Astrocyte (in vitro differentiated cells and primary cell): ENCODE measurements around the gene DUSP1. TPM values are rescaled to one million over a fixed set of nuclear protein-coding genes. Genes with fewer than 3 reads are reported as not detected.

ENCODE experiments used
- DNase-seq: peaks from one replicate; pipeline ENCODE4 v3.0.0-alpha.2; 2010; ENCODE audit warnings: low read depth
- FAIRE-seq: peaks from 2 replicates; lab custom pipeline; 2011; peaks lifted over from hg19 to GRCh38; lab: Jason Lieb, UNC
- H2AFZ ChIP-seq: 2 replicates; pipeline ENCODE4 v1.6.0; 2012; ENCODE audit warnings: low read depth, low read length, inconsistent platforms
- H3K27ac ChIP-seq: 2 replicates; pipeline ENCODE4 v1.5.1; 2011; ENCODE audit warnings: low read depth, low read length, inconsistent platforms
- H3K27me3 ChIP-seq: 2 replicates; pipeline ENCODE4 v1.6.0; 2011; ENCODE audit warnings: low read length, inconsistent platforms; ENCODE audit not compliant: insufficient read depth
- H3K36me3 ChIP-seq: 2 replicates; pipeline ENCODE4 v1.5.1; 2011; ENCODE audit warnings: low read length, inconsistent platforms; ENCODE audit not compliant: insufficient read depth
- H3K4me1 ChIP-seq: 2 replicates; pipeline ENCODE4 v1.5.1; 2011; ENCODE audit warnings: low read length, inconsistent platforms; ENCODE audit not compliant: insufficient read depth
- H3K4me2 ChIP-seq: 2 replicates; pipeline ENCODE4 v1.6.0; 2012; ENCODE audit warnings: low read length, inconsistent platforms
- H3K4me3 ChIP-seq: 2 replicates; pipeline ENCODE4 v1.5.1; 2011; ENCODE audit warnings: low read depth, mild to moderate bottlenecking, low read length, inconsistent platforms; ENCODE audit not compliant: insufficient read depth
- H3K79me2 ChIP-seq: 2 replicates; pipeline ENCODE4 v1.6.0; 2012; ENCODE audit warnings: mild to moderate bottlenecking, low read length, inconsistent platforms; ENCODE audit not compliant: insufficient read depth
- H3K9ac ChIP-seq: 2 replicates; pipeline ENCODE4 v1.6.0; 2012; ENCODE audit warnings: mild to moderate bottlenecking, low read length, inconsistent platforms
- H3K9me3 ChIP-seq: 2 replicates; pipeline ENCODE4 v1.5.1; 2012; ENCODE audit warnings: low read depth, mild to moderate bottlenecking, low read length, inconsistent platforms; ENCODE audit not compliant: insufficient read depth
- H4K20me1 ChIP-seq: 2 replicates; pipeline ENCODE4 v1.6.0; 2012; ENCODE audit warnings: low read length, inconsistent platforms; ENCODE audit not compliant: insufficient read depth
- H3K27ac Mint-ChIP-seq: one replicate; pipeline ENCODE4 v1.8.0; 2021; ENCODE audit warnings: mild to moderate bottlenecking, mixed read lengths; ENCODE audit not compliant: unreplicated experiment
- H3K27me3 Mint-ChIP-seq: one replicate; pipeline ENCODE4 v1.8.0; 2021; ENCODE audit warnings: low read depth, mixed read lengths; ENCODE audit not compliant: unreplicated experiment
- H3K36me3 Mint-ChIP-seq: one replicate; pipeline ENCODE4 v1.8.0; 2021; ENCODE audit warnings: low read depth, mixed read lengths; ENCODE audit not compliant: unreplicated experiment
- H3K4me1 Mint-ChIP-seq: one replicate; pipeline ENCODE4 v1.8.0; 2021; ENCODE audit warnings: low read depth, mixed read lengths; ENCODE audit not compliant: unreplicated experiment
- H3K4me3 Mint-ChIP-seq: one replicate; pipeline ENCODE4 v1.8.0; 2021; ENCODE audit warnings: mild to moderate bottlenecking, moderate library complexity, mixed read lengths; ENCODE audit not compliant: unreplicated experiment
- H3K9me3 Mint-ChIP-seq: one replicate; pipeline ENCODE4 v1.8.0; 2021; ENCODE audit warnings: mild to moderate bottlenecking, mixed read lengths; ENCODE audit not compliant: unreplicated experiment
- EZH2 ChIP-seq: IDR thresholded peaks from 2 replicates; pipeline ENCODE4 v1.6.1; 2012; ENCODE audit warnings: mild to moderate bottlenecking, low read length, inconsistent platforms; ENCODE audit not compliant: insufficient read depth
- total RNA-seq: library from RNA; stranded (reverse); gene quantifications from 2 replicates; pipeline ENCODE4 v1.2.1, GENCODE V29; 2021
- TF ChIP-seq, protein P1 (sequence below): IDR thresholded peaks from 2 replicates; pipeline ENCODE4 v1.5.1; 2011; ENCODE audit warnings: low read depth, mild to moderate bottlenecking, inconsistent platforms, low read length, moderate library complexity; ENCODE audit not compliant: insufficient read depth

The DUSP1 gene
- total RNA-seq, 1 donor from 2014 or later, result 90.1 TPM

DNA sequence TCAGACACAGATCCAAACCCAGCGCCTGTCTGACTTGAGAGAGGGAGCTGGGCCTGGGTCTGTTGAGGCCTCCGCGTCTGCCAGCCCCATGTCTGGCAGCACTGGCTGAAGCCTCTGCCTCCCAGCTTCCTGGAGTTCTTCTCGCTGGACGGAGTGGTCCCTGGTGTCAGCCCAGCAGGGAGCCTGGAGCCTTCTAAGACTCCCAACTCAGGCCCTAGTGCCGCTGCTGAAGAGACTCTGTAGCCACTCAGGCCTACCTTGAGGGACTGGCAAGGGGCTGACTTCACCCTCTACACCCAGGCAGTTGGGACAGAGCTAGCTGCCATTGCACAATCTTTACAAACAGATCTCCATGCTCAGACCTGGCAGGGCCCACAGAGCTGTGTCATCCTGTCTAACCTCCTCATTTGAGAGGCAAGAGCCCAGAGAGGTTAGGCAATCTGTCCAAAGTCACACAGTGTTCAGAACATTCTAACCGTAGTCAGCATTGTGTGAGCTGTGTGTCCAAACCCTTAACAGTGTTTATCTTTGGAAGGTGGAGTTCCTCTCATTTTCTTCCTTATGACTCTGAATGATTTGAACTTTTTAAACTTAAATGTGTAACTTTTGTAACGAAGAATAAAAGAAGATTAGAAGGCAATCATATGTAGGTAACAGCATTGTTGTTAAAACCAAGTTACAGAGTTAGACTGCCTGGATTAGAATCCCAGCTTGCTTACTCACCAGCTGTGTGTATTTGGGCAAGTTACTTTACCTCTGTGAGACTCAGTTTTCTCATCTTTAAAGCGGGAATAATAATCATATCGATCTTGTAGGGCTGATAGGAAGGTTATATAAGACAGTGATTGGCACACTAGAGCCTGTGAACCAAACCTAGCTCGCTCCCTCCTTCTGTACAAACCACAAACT, 4.6 kb upstream of the DUSP1 start:
- Mint-ChIP-seq H3K4me1 (peaks cover 39% of the 10 kb centered on the region), H3K36me3 (no peaks in the 10 kb centered on the region), H3K27ac (peak overlapping the region; percentile 99), H3K4me3 (no peak overlapping the region), H3K27me3 (no peaks in the 10 kb centered on the region), H3K9me3 (no peaks in the 10 kb centered on the region)
- Histone ChIP-seq H3K79me2 (peaks cover 4% of the 10 kb centered on the region), H3K9ac (no peak overlapping the region), H2AFZ (no peak overlapping the region), H3K36me3 (no peaks in the 10 kb centered on the region), H3K9me3 (no peaks in the 10 kb centered on the region), H3K4me3 (no peak overlapping the region), H3K4me1 (peaks cover 47% of the 10 kb centered on the region), H3K27me3 (no peaks in the 10 kb centered on the region), H3K4me2 (no peak overlapping the region), H3K27ac (no peak overlapping the region), H4K20me1 (peaks cover 2% of the 10 kb centered on the region)
- FAIRE-seq (no peak), DNase-seq (peak; percentile 58)
- TF ChIP-seq EZH2, result no peak

DNA sequence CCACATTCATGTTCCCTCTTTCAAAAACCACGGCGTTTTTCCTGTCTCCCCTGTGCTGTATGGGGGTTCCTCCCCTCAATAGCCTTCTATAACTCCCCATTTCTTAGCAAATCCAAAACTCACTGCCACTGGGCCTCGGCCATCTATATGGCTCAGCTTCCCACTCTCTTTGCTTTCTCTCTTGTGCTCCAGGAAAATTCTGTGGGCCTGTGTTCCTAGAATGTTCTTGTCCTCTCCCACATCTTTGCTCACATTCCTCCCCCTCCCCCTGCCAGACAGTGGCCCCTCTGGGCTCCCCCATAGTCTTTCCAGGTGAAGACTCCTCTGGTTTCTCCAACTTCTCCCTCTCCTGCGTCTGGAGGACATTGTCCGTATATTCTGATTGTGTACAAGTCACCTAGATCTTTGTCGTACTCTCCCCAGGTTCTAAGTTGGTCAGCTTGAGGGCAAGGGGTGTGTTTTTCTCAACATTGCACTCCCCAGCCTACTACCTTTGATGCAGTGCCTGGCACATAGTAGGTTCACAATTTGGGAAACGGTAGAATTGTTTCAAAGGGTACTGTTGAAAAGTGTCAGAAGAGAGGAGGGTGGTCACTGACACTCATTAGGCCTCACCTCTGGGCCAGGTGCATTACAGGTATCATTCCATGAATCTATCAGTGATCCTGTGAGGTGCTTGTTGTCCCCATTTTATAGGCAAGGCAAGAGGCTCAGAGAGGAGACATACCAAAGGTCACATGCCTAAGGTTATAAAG, 3.7 kb upstream of the DUSP1 start:
- Mint-ChIP-seq H3K4me1 (peaks cover 39% of the 10 kb centered on the region), H3K9me3 (no peaks in the 10 kb centered on the region)

More for the DNA sequence above, 3.7 kb upstream of the DUSP1 start:
- DNase-seq, result no peak
- no peak overlapping the region for H3K4me3 ChIP-seq
- H3K27ac Mint-ChIP-seq, result peak overlapping the region; percentile 99
- H3K27me3 Mint-ChIP-seq, result no peaks in the 10 kb centered on the region
- H3K79me2 ChIP-seq, result peaks cover 12% of the 10 kb centered on the region
- no peaks in the 10 kb centered on the region for H3K9me3 ChIP-seq
- no peak overlapping the region for H3K9ac ChIP-seq
- H3K36me3 ChIP-seq, result peaks cover 2% of the 10 kb centered on the region
- no peak overlapping the region for H3K4me3 Mint-ChIP-seq
- no peak overlapping the region for H3K4me2 ChIP-seq
- H3K4me1 ChIP-seq, result peaks cover 47% of the 10 kb centered on the region
- TF ChIP-seq, protein P1, sequence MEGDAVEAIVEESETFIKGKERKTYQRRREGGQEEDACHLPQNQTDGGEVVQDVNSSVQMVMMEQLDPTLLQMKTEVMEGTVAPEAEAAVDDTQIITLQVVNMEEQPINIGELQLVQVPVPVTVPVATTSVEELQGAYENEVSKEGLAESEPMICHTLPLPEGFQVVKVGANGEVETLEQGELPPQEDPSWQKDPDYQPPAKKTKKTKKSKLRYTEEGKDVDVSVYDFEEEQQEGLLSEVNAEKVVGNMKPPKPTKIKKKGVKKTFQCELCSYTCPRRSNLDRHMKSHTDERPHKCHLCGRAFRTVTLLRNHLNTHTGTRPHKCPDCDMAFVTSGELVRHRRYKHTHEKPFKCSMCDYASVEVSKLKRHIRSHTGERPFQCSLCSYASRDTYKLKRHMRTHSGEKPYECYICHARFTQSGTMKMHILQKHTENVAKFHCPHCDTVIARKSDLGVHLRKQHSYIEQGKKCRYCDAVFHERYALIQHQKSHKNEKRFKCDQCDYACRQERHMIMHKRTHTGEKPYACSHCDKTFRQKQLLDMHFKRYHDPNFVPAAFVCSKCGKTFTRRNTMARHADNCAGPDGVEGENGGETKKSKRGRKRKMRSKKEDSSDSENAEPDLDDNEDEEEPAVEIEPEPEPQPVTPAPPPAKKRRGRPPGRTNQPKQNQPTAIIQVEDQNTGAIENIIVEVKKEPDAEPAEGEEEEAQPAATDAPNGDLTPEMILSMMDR, result no peak
- no peak for TF ChIP-seq EZH2
- peaks cover 4% of the 10 kb centered on the region for H3K36me3 Mint-ChIP-seq
- no peak overlapping the region for H2AFZ ChIP-seq
- peaks cover 11% of the 10 kb centered on the region for H4K20me1 ChIP-seq
- H3K27me3 ChIP-seq, result no peaks in the 10 kb centered on the region
- H3K27ac ChIP-seq, result peak overlapping the region; percentile 100
- no peak for FAIRE-seq
